Stomach (tissue), 4 donors: ENCODE data around the gene LY6G5B.

ENCODE experiments used
- POLR2AphosphoS5 ChIP-seq, 3 donors: sonication (generic); formaldehyde crosslinking; IDR thresholded peaks; one replicate each; pipeline ENCODE4 v1.6.1; 2016; ENCODE audit warnings: antibody characterized with exemption in 3 of 3
- TF ChIP-seq, protein P1 (sequence below), 7 experiments: fragments of 450-650 bp in 4 of 7; fragments of 200-600 bp in 3 of 7; sonication (generic) in 3 of 7; IDR thresholded peaks; one replicate each; pipeline ENCODE4 v1.5.1; 2016 to 2019; ENCODE audit warnings: antibody characterized with exemption in 7 of 7, control low read depth in 2 of 7, mild to moderate bottlenecking in 1 of 7

DNA sequence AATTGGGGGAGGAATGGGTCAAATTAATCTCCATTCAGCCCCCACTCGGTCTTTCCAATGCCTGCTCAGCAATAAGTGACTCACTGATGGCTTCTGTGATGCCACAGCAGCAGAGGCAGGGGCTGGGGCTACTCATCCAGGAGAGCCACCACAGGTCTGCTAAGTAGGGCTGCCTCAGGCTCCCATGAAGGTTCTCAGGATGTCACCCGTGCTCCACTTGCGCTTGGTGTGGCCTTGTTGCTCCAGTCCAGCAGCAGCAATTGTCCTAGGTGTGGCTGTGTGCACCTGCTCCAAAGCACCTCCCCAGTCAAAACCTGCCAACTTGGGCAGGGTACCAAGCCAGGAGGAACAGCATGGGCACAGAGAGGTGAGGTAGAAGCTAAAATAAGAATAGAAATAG, 52.4 kb downstream of the LY6G5B start:
- TF ChIP-seq, protein P1, sequence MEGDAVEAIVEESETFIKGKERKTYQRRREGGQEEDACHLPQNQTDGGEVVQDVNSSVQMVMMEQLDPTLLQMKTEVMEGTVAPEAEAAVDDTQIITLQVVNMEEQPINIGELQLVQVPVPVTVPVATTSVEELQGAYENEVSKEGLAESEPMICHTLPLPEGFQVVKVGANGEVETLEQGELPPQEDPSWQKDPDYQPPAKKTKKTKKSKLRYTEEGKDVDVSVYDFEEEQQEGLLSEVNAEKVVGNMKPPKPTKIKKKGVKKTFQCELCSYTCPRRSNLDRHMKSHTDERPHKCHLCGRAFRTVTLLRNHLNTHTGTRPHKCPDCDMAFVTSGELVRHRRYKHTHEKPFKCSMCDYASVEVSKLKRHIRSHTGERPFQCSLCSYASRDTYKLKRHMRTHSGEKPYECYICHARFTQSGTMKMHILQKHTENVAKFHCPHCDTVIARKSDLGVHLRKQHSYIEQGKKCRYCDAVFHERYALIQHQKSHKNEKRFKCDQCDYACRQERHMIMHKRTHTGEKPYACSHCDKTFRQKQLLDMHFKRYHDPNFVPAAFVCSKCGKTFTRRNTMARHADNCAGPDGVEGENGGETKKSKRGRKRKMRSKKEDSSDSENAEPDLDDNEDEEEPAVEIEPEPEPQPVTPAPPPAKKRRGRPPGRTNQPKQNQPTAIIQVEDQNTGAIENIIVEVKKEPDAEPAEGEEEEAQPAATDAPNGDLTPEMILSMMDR (IDR thresholded peaks at IDR 0.05) = no peak
- no peak for TF ChIP-seq POLR2AphosphoS5 (IDR thresholded peaks at IDR 0.05)
